ENCODE measurements around the gene H1-8.

Gene H1-8

GRCh38 chr3:129521611-129522010, 21.4 kb upstream of the H1-8 start:
- Mint-ChIP-seq H3K4me3 (no peak overlapping the region), H3K9me3 (no peaks in the 10 kb centered on the region), H3K4me1 (ENCODE audit: low read depth) (no peaks in the 10 kb centered on the region), H3K36me3 (ENCODE audit: low read depth) (no peaks in the 10 kb centered on the region), H3K27me3 (ENCODE audit: low read depth) (no peaks in the 10 kb centered on the region), H3K27ac (no peak overlapping the region)

- Mint-ChIP-seq H3K4me1 (ENCODE audit: low read depth) (no peaks in the 10 kb centered on the region), H3K27ac (no peak overlapping the region), H3K9me3 (no peaks in the 10 kb centered on the region), H3K4me3 (no peak overlapping the region), H3K27me3 (ENCODE audit: low read depth) (no peaks in the 10 kb centered on the region), H3K36me3 (ENCODE audit: low read depth) (no peaks in the 10 kb centered on the region)
Observed at GRCh38 chr3:129522953-129523352, 20.0 kb upstream of the H1-8 start.

- Mint-ChIP-seq H3K27me3 (ENCODE audit: low read depth) (no peaks in the 10 kb centered on the region), H3K27ac (no peak overlapping the region), H3K9me3 (no peaks in the 10 kb centered on the region), H3K36me3 (ENCODE audit: low read depth) (no peaks in the 10 kb centered on the region), H3K4me3 (no peak overlapping the region), H3K4me1 (ENCODE audit: low read depth) (no peaks in the 10 kb centered on the region)
Observed at GRCh38 chr3:129524081-129524480, 18.9 kb upstream of the H1-8 start.

- Mint-ChIP-seq H3K27me3 (ENCODE audit: low read depth) (no peaks in the 10 kb centered on the region), H3K36me3 (ENCODE audit: low read depth) (no peaks in the 10 kb centered on the region), H3K9me3 (no peaks in the 10 kb centered on the region), H3K4me1 (ENCODE audit: low read depth) (no peaks in the 10 kb centered on the region), H3K4me3 (no peak overlapping the region), H3K27ac (no peak overlapping the region)
Observed at GRCh38 chr3:129525341-129525968, 17.5 kb upstream of the H1-8 start.

GRCh38 chr3:129526121-129526900, 16.7 kb upstream of the H1-8 start:
- Mint-ChIP-seq H3K9me3 (no peaks in the 10 kb centered on the region), H3K36me3 (ENCODE audit: low read depth) (no peaks in the 10 kb centered on the region), H3K4me1 (ENCODE audit: low read depth) (no peaks in the 10 kb centered on the region), H3K27me3 (ENCODE audit: low read depth) (no peaks in the 10 kb centered on the region), H3K27ac (no peak overlapping the region), H3K4me3 (no peak overlapping the region)

- Mint-ChIP-seq H3K9me3 (no peaks in the 10 kb centered on the region), H3K4me3 (no peak overlapping the region), H3K36me3 (ENCODE audit: low read depth) (no peaks in the 10 kb centered on the region), H3K27me3 (ENCODE audit: low read depth) (no peaks in the 10 kb centered on the region), H3K4me1 (ENCODE audit: low read depth) (no peaks in the 10 kb centered on the region), H3K27ac (no peak overlapping the region)
Observed at GRCh38 chr3:129527262-129527661, 15.7 kb upstream of the H1-8 start.

GRCh38 chr3:129528589-129529100, 14.3 kb upstream of the H1-8 start, which contains the start of gene RHO:
TSS of gene RHO (plus strand) at chr3:129528639. CDS start at chr3:129528734, 95 bp downstream.
- no peak within 1 kb of the TSS for H3K27ac Mint-ChIP-seq
- no peaks in the 10 kb centered on the region for H3K9me3 Mint-ChIP-seq
- H3K36me3 Mint-ChIP-seq (ENCODE audit: low read depth) = no peaks in the 10 kb centered on the region
- H3K4me3 Mint-ChIP-seq = no peak within 1 kb of the TSS
- H3K27me3 Mint-ChIP-seq (ENCODE audit: low read depth) = no peaks in the 10 kb centered on the region
- H3K4me1 Mint-ChIP-seq (ENCODE audit: low read depth) = no peaks in the 10 kb centered on the region

GRCh38 chr3:129529436-129530210, 13.4 kb upstream of the H1-8 start:
- Mint-ChIP-seq H3K4me3 (no peak overlapping the region), H3K36me3 (ENCODE audit: low read depth) (no peaks in the 10 kb centered on the region), H3K4me1 (ENCODE audit: low read depth) (no peaks in the 10 kb centered on the region), H3K27me3 (ENCODE audit: low read depth) (no peaks in the 10 kb centered on the region), H3K27ac (no peak overlapping the region), H3K9me3 (no peaks in the 10 kb centered on the region)

- Mint-ChIP-seq H3K36me3 (ENCODE audit: low read depth) (no peaks in the 10 kb centered on the region), H3K9me3 (no peaks in the 10 kb centered on the region), H3K27me3 (ENCODE audit: low read depth) (no peaks in the 10 kb centered on the region), H3K27ac (no peak overlapping the region), H3K4me3 (no peak overlapping the region), H3K4me1 (ENCODE audit: low read depth) (no peaks in the 10 kb centered on the region)
Observed at GRCh38 chr3:129530251-129530791, 12.7 kb upstream of the H1-8 start.

GRCh38 chr3:129530821-129531220, 12.2 kb upstream of the H1-8 start:
- no peaks in the 10 kb centered on the region for H3K9me3 Mint-ChIP-seq
- H3K36me3 Mint-ChIP-seq (ENCODE audit: low read depth) = no peaks in the 10 kb centered on the region
- no peak overlapping the region for H3K4me3 Mint-ChIP-seq
- no peaks in the 10 kb centered on the region for H3K27me3 Mint-ChIP-seq (ENCODE audit: low read depth)
- no peak overlapping the region for H3K27ac Mint-ChIP-seq
- no peaks in the 10 kb centered on the region for H3K4me1 Mint-ChIP-seq (ENCODE audit: low read depth)

- H3K9me3 Mint-ChIP-seq = no peaks in the 10 kb centered on the region
- H3K27ac Mint-ChIP-seq = no peak overlapping the region
- H3K4me1 Mint-ChIP-seq (ENCODE audit: low read depth) = no peaks in the 10 kb centered on the region
Observed at GRCh38 chr3:129531699-129532098, 11.3 kb upstream of the H1-8 start.

GRCh38 chr3:129532261-129532660, 10.7 kb upstream of the H1-8 start:
- Mint-ChIP-seq H3K36me3 (ENCODE audit: low read depth) (no peaks in the 10 kb centered on the region), H3K27me3 (ENCODE audit: low read depth) (no peaks in the 10 kb centered on the region), H3K9me3 (no peaks in the 10 kb centered on the region), H3K27ac (no peak overlapping the region), H3K4me1 (ENCODE audit: low read depth) (no peaks in the 10 kb centered on the region), H3K4me3 (no peak overlapping the region)

More at GRCh38 chr3:129531699-129532098, 11.3 kb upstream of the H1-8 start:
- no peaks in the 10 kb centered on the region for H3K36me3 Mint-ChIP-seq (ENCODE audit: low read depth)
- H3K27me3 Mint-ChIP-seq (ENCODE audit: low read depth) = no peaks in the 10 kb centered on the region
- no peak overlapping the region for H3K4me3 Mint-ChIP-seq

- H3K4me1 Mint-ChIP-seq (ENCODE audit: low read depth) = no peaks in the 10 kb centered on the region
- no peak overlapping the region for H3K27ac Mint-ChIP-seq
- H3K36me3 Mint-ChIP-seq (ENCODE audit: low read depth) = no peaks in the 10 kb centered on the region
- H3K4me3 Mint-ChIP-seq = no peak overlapping the region
- no peaks in the 10 kb centered on the region for H3K27me3 Mint-ChIP-seq (ENCODE audit: low read depth)
- no peaks in the 10 kb centered on the region for H3K9me3 Mint-ChIP-seq
Observed at GRCh38 chr3:129533406-129533805, 9.6 kb upstream of the H1-8 start.

GRCh38 chr3:129534428-129535027, 8.4 kb upstream of the H1-8 start:
- no peak overlapping the region for H3K4me3 Mint-ChIP-seq
- H3K9me3 Mint-ChIP-seq = no peaks in the 10 kb centered on the region
- H3K27ac Mint-ChIP-seq = no peak overlapping the region
- H3K36me3 Mint-ChIP-seq (ENCODE audit: low read depth) = no peaks in the 10 kb centered on the region
- no peaks in the 10 kb centered on the region for H3K27me3 Mint-ChIP-seq (ENCODE audit: low read depth)
- H3K4me1 Mint-ChIP-seq (ENCODE audit: low read depth) = no peaks in the 10 kb centered on the region

Data from T-helper 1 cell treated with Interleukin-12 subunit alpha and Interleukin-12 subunit beta and Interleukin-4 antibody, amounts not matched to agents 30 μg/mL and 1 μg/mL, for 36 hours (primary cell).